Stimulated activated CD8-positive, alpha-beta memory T cell treated with anti-CD3 and anti-CD28 coated beads, Interleukin-15, amount 100 ng/mL, for 24 hours (primary cell): Measurements from ENCODE around the gene CBR4.
A peak's percentile ranks its signal among the peaks of the same experiment; 100 is the strongest.

Experiments
- DNase-seq: peaks from one replicate; pipeline ENCODE4 v3.0.0-alpha.2; 2020; ENCODE audit warnings: low read depth

CBR4 gene

DNA sequence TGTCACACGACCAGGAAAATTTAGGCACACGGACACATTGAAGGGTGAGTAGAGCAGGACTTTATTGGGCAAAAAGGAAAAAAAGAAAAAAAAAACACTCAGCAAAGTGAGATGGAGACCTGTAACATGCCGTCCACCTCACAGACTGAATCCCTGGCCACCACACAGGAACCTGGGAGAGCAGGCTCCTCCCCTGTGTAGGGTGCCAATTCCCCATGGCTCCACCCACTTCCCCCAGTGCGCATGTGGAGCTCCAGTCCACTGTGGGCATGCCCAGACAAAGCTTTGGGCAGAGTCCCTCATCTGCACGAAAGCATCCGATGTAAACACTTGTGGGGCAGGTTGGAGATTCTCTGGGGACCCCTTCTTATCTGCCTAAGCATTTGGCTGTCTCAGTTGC is 23.6 kb upstream of the CBR4 start:
- no peak for DNase-seq

DNA sequence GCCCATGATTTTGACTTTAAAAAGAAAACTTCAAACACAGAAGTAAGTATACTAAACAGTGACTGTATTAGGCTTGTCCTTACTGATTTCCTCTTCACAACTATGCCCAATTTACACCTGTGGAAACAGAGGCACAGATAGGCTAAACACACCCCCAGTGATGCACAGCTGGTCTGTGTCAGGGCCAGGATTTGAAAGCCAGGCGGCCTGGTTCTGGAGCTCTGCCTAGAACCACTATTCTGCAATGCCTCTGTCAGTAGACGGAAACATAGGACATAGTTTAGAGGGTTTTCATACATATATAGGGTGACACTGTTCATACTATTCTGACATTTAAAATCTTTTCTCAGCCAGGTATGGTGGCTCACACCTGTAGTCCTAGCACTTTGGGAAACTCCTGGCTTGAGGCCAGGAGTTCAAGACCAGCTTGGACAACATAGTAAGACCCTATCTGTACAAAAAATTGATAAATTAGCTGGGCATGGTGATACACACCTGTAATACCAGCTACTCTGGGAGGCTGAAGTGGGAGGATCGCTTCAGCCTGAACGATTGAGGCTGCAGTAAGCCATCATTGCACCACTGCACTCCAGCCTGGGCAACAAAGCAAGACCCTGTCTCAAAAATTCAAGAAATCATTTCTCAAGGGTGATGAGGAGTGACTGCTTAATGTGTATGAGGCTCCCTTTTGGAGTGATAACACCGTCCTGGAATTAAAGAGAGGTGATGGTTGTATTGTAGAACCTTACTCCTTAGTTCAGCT is 23.0 kb upstream of the CBR4 start:
- no peak for DNase-seq

DNA sequence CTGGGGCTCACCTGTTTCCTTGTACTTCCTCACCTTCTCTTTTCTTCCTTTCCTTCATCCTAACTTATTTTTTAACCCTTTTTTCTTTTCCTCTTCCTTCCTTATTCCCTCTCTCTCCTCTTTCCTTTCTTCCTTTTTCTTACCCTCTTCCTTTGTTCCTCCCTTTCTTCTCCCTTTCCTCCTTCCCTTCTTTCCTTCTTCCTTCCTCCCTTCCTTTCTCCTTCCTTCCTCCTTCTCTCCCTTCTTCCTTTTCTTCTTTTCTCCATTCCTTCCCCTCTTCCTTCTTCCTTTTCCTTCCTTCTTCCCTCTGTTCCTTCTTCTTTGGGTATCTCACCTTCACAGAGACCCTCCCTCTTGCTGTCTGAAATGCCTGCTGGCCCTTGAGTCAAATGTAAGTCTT is 22.1 kb upstream of the CBR4 start:
- DNase-seq = no peak

DNA sequence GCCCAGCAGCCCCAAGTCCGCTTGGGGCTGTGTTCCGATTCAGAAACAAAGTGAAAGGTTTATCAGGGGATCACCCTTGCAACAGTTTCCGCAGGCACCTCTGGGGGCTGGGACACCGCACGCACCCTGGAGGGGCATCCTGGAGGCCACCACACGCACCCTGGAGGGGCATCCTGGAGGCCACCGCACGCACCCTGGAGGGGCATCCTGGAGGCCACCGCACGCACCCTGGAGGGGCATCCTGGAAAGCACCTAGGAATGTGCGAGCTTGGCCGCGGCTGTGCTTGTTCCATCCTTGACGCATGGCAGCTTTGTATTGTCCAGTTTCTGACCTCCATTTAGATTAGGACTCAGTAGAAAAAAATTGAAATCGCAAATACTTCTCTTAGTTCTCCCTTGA is 21.3 kb upstream of the CBR4 start:
- no peak for DNase-seq

DNA sequence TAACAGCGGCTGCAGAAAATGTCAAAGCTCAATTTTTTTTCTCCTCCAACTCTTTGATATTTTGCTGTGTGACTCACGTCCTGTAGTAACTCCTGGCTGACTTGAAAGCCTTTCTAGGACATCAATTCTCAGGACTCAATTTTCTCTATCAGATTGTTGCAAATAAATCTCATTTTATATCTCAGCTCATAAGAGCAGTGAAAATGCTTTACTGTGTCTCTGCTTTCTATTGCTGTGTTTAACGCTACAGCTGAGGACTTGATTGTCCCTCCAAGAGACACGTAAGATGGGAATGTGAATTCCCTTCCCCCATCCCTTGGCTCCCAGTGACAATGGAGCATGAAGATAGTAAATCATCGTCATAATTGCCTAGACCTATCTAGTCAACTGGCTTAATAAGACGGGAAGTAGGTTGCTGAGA is 20.5 kb upstream of the CBR4 start:
- DNase-seq = no peak

DNA sequence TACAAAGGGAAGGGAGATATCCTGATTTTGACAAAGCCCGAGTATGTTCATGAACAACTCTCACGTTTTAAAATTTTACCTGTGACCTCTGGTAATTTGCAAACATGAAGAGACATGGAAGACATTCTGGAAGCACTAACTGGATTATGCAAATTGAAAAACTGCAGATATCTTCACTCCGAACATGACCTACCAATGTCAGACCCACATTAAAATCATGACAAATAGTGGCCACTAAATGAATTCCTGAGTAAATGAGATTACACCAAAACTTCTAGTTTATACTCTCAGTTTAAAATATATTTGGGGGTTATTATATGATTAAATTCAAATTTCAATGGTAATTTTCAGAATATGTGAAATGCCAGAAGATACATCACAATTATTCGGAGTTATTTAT is 19.9 kb upstream of the CBR4 start:
- no peak for DNase-seq

DNA sequence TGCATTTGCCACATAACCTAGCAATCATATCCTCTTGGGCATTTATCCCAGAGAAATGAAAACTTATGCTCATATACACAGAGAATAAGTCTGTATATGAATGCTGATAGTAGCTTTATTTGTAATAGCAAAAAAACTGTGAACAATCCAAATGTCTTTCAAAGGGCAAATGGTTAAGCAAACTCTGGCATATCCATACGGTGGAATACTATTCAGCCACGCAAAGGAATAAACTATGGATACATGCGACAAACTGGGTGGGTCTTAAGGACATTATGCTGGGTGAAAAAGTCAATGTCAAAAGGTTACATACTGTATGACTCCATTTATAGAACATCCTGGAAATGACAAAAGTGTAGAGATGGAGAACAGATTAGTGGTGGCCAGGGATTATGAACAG is 17.6 kb upstream of the CBR4 start:
- DNase-seq = no peak

DNA sequence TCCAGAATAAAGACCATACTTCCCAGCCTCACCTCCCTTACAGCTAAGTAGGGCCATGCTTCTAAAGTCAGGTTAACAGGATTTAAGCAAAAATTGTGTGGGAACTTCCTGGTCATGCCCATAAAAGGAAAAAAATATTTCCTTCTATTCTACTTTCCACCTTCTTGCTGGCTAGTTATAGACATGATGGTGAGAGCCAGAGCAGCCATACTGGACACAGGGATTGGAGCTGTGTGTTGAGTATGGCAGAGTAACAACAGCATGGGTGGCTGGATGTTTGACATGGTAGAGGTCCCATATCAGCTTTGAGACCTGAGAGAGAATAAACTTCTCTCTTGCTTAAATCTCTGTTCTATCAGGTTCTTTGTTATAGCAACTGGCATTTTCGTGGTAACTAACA is 15.1 kb upstream of the CBR4 start:
- no peak for DNase-seq

DNA sequence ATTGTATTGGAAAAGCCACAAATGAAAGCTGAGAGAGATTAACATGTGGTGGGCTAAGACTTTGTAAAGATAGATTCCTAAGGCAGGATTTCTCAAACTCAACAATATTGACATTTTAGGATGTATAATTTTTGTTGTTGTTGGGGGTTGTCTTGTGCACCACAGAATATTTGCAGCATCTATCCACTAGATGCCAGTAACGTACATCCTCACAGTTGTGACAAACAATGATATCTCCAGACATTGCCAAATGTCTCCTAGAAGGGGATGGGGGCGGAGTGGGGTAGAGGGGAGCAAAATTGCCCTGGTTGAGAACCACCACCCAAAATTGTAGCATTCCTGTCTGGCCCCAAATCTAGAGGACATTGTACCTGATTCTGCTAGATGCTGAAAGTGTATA is 14.7 kb upstream of the CBR4 start:
- DNase-seq = no peak

DNA sequence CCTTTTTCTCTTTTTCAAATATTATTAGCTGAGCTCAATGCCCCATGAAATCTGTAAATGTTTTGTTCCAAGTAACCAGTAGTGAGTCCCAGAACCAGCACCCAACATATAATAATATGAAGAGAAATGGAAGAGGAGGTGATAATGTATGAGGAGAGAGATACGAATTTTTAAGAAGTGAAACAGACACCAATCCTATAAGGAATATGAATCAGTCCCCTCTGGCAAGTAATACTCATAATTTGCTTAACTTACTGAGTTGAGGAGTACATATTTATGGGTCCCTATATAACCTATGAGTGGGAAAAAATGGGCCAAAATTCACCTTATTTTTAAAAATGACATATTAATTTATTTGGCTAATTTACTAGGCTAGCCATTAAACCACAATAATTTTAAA is 8.4 kb upstream of the CBR4 start:
- DNase-seq = no peak

DNA sequence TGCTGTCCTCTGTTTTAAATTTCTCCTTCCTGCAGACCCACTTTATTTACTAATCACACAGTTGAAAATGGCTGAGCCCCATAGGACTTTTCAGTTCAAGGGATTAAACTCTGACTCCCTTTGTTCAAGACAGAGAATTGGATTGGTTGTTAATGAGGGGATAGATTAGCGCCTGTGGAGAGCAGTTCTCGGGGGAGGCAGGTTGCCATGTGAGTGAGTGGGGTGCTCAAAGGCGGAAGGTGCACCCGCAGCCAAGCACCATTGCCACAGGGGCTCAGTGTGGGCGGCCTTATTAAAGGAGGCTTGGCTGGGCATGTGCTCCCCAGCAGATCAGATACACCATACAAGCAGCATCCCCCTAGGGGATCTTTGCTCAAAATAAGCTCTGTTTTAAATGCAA is 7.9 kb upstream of the CBR4 start:
- DNase-seq = no peak

DNA sequence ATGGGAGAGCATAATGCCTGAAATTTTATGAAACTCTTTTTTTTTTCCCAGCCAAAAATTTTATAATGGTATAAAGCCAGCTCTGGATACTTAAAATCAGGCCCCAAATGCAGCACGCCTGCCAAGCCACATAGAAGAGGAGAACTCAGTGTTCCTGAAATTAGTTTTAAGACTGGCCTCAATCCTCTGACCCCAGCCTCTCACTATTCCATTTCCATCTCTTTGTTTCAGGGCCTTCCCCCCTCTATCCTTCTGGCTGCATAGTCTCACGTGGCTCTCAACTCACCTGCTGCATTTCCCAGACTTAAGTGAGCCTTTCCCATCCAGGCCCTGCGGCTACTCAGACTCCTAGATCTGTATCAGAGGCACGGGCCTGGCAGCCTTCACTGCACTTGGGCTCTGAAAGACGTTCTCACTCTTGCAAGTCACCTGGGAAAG is 5.2 kb upstream of the CBR4 start:
- no peak for DNase-seq

DNA sequence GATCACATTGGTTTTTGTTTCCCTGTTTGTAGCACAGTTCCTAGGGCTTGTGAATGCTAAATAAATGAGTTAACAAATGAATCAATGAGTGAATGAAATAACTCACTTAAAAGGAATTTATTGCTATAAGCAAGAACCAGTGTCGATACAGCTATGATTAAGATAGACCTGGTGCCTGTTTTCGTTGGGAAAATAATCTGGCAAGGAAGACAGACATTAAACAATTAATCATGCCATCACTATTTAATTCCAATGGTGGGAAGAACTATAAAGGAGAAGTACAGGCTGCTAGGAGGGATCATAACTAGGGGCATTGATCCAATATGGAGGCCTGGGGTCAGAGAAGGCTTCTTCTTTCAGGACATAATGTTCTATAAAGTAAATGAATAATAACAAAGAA is 4.5 kb upstream of the CBR4 start:
- DNase-seq = no peak

DNA sequence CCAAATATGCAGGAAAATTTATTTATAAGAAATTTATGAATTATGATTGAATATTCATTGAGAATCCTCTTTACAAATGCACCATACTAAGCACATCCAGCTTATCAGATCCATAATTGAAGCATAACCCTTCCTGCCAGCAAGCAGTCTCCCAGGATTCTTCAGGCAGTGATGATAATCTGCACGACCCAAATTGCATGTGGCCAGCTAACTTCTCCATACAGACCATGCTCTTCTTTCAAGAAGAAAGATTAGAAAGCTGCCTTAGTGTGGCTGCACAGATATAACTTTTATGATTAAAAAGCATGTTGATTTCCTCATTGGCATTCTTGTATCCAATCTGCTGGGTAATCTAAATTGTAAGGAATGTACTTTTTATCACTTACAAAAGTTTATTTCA is 3.3 kb upstream of the CBR4 start:
- DNase-seq = no peak

DNA sequence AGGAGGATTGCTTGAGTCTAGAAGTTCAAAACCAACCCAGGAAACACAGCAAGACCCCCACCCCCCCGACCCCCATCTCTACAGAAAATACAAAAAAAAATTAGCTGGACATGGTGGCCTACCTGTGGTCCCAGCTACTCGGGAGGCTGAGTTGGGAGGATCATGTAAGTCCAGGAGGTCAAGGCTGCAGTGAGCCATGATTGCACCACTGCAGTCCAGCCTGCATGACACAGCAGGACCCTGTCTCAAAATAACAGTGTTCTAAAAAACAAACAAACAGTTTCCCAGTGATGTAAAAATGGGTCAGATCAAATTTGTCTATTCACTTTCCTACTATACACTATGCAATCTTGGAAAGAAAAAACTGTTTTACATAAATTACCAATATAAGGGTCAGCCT is 2.0 kb upstream of the CBR4 start:
- DNase-seq = no peak

DNA sequence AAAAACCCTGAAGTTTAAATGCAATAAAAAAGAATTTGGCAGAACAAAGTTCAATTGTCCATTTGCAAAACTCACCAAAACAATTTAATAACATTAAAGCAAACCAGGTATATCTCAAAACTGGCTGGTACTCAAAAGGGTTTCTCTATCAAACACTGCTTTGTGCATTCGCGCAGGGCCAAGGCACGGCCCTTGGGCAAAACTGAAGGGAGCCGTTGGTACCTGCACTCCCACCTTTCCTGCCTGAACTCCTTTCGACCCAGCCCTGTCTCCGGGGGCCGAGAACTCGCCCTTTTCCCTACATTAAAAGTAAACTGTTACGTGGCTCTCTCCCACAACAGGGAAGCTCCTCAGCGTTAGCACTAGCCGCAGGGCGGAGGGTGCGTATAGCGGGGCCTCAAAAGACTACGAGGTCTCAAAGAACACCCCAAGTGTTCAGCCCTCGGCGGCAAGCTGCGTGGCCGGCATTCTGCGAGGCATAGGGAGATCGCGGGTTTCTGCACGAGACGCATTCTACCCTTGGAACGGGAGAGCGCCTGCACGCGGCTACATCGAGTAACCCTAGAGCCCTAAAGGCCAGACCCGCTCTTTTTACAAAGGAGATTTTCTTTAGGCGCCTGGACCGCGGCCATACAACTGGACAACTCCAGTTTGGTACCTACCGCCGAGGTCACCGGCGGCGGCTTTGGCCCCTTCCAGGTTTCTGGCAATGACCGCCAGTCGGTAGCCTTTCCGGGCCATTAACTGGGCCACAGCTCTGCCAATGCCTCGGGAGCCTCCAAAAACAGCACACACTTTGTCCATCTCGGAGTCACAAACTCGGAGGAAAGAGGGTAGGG is 550 bp downstream of the CBR4 start:
- DNase-seq = peak; percentile 25

DNA sequence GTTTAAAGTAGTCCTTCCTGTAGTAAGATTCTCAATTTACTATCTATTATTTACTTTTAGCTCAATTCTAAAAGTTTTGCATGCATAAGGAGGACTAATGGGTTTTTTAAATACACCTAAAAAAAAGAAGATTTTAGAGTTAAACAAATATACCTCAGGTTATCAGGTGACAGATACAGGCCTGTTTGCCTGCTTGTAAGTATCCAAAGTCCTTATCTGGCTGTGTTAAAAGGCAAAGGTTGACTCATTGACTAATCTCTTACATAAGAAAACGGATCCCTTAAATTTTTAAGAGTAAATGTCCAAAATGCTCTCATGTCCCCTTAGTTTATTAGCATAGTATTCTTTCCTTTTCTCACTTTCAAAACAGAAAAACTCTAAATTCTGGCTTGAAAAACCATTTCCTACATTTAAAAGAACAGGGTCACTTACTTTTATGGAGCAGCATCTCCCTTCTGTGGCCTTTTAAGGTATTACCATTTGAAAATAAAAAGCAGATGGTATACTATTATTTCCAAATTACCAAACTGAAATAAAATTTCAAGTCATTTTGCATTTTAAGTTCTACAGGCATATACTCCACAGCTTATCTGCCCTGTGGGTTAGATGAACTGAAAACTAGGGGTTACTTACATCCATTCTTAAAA is 4.5 kb downstream of the CBR4 start:
- DNase-seq = no peak

DNA sequence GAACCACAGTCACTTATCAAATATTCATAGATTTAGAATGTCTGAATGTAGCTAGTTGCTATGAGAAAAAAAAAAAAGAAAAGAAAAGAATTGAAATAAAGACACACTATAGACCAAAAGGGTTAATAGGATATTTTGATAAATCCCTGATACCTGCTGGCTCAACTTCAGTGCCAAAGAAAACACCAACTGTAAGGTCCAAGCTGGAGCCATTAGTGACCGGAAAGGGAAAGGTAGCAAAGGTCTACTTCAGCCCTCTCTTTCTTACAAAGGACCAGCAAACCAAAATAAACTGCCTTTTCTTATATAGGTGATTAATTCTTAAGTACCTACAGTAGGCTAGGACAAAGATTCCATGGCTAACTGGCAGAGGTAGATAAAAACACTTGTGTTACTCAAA is 9.7 kb downstream of the CBR4 start:
- no peak for DNase-seq

DNA sequence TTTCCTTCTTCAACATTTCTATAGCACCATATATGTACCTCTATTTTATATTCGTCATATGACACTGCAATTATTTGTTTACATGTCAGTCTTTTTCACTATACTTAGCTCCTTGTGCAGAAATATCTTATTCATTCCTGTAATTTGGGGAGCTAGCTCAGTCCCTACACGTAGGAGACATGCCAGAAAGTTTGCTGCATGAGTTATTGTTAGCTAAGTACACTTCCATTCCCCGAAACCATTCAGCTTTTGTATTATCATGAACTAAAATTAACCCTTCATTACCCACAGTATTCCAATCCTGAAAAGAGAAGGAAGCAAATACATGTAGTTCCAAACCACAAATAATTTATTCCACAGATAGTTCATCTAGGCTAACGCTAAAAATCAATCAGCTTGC is 10.2 kb downstream of the CBR4 start:
- DNase-seq = no peak

DNA sequence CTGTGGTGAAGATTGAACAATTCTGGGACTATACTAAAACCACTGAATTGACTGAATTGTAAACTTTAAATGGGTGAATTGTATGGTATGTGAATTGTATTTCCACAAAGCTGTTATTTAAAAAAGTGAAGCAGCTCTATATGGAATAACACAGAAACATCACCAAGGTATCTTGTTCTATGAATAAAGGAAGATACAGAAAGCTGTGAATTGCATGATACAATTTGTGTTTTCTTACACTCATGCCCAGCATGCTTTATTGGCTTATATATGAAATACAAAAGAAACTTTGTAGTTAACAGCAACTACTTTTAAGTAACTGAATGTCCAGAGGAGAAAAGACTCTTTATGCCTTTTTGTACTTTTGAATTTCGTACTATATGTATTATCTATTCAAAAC is 11.5 kb downstream of the CBR4 start:
- DNase-seq = no peak

DNA sequence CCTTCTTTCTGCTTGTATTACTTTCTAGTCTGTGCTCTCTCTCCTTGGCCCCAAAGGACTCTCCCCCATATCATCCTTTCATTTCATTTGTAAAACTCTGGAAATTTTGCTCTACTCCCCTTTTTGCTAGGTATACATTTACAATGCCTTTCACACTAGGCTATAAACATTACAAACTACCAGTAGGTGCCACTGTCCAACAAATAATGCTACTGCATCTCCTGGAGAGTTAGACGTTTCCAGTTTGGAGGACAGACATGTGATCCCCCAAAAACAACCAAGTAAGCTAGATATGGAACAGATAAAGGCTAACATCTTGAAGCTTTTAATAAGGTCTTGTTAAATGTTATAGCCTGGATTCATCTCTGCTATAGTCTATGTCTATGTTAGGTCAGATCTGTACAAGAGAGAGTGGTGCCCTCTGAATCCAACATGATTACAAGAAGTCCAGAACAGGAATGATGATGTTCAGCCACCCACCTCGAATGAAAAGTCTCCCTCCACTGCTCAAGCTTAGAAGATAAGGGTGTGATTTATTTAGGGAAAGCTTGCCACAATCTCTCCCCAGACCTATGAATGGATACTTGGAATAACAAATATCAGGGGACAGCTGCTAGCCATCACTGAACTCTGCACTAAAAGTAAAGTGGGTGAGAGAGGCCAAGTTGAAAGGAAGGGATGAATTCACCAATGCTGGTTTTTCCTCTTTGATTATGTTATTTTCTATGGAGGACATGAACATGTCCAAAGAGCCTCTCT is 14.3 kb downstream of the CBR4 start:
- DNase-seq = no peak

DNA sequence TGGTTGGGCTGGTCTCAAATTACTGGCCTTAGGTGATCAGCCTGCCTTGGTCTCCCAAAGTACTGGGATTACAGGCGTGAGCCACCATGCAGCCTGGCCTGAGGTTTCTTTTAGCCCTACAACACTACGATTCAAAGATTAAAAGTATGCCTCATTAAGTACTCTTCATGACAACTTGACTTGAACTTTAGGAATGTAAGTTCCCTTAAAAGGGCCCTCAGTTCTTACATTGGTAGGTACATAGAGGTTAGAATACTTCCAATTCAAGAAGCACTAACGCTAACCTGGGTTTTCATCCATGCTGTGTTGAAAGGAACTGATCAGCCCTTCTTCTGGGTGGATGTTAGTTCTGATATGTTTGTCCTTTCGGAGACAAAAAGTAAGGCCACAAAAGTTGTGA is 15.1 kb downstream of the CBR4 start:
- no peak for DNase-seq
